Measurements from ENCODE around the gene PPP5C.
A peak's percentile ranks its signal among the peaks of the same experiment; 100 is the strongest.
"Not testable (repeated sequence)": the region's sequence is repeated elsewhere in the genome, so short reads cannot be mapped to it uniquely, and the experiment has no call there.

PPP5C gene

GRCh38 chr19:46366620-46367292, 19.9 kb downstream of the PPP5C start:
- DNase-seq, result no peak

GRCh38 chr19:46367426-46367825, 20.5 kb downstream of the PPP5C start:
- DNase-seq, result no peak

DNA sequence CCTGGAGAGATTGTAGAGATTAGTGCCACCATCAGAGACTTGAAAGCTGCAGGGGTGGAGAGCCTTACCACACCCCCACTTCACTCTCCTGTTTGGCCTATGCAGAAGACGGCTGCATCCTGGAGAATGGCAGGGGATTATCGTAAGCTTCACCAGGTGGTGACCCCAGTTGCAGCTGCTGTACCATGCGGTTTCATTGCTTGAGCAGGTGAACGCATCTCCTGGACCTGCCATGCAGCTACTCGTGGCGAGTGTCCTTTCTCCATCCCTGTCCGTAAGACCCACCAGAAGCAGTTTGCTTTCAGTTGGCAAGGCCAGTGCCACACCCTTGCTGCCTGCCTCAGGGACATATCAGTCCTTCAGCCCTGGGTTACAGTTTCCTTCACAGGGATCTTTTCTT, 21.2 kb downstream of the PPP5C start:
- no peak for DNase-seq

- no peak for DNase-seq
Observed at GRCh38 chr19:46369817-46370216, 22.9 kb downstream of the PPP5C start.

DNA sequence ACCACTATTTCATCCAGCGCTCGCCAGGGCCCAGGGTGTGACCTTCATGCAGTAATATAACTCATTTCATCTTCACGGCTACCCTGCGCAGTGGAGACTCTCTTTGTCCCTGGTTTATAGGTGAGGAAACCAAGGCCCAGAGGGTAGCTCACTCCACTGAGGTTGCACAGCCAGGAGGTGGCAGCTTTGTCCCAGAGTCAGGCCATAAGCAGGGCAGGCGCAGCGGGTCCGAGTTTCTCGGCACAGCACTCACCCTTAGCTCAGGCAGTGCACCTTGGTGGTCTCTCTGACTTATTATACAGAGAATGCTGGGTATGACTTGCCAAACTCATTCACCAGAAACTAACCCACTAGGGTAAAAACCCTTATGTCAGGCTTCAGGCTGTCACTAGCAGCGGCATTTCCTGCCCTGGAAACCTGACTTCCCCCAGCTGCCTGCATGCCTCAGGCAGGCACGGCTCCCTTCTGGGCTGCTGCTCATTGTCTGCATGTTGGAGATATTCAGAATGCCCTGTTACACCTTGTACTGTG, 24.5 kb downstream of the PPP5C start:
- DNase-seq, result no peak

DNA sequence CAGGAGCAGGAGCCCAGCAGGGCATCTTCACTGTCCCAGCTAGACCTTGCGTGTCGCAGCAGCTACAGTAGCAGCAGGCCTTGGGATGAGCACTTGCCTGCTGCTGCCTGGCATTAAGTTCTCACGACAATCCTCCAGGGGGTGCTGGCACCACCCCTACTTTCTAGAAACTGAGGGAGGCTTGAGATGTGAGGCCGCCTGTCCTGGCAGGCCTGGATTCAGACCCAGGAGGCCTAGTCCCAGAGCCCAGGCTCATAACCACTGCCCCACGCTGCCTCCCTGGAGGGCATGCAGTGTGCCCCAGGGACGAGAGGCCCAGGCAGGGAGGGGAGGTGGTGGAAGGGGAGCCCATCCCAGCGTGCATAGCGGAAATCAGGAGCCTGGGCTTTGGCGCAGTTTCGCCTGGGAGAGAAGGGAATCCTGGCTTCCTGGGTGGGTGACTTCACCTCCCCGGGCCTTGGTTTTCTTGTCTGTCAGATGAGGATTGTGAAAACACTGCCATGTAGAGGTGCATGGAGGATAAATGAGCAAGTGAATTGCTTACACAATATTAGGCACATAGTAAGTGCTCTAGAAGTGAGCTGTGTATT, 26.1 kb downstream of the PPP5C start:
- DNase-seq, result peak; percentile 15

- DNase-seq, result peak; percentile 23
Observed at GRCh38 chr19:46373491-46374359, 26.8 kb downstream of the PPP5C start.

DNA sequence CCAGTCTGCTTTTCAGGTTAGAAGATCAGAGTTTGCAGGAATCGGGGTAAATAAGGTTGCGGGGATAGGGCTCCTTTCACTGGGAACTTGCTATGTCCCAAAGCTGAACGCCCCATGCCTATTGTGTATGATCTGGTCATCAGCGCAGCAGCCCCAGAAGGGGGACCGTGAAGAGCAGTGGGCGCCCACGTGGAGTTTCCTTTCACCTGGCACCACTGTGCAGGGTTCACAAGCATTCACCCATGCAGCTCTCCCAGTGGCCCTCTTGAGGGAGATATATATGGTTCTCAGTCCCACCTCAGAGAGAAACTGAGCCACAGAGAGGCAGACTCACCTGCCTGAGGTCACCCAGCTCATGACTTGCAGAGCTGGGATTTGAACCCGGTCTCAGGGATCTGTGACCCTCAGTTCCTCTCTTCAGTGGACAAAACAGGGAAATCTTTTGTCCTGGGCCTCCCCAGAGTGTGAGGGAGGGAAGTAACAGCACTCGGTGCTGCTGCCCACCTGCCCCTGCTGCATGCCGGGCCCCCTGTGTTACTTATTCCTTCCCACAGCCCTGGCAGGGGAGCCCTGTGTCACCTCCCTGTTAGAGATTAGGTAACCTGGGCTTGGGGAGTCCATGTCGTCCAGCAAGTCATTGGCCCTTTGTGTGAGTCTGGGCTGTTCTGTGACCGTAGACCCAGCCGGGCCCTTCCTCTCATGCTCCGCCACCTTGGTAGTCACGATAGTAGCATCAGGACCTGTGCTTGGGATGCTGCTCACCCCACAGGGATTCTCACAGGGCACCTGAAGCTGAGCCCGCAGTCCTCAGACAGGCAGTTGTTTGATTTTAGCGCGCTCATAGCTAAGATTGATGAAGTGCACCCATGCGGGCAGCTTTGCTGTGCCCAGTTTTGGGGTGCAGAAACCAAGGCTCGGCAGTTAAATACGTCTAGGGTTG, 27.9 kb downstream of the PPP5C start:
- DNase-seq, result no peak

GRCh38 chr19:46375476-46376067, 28.7 kb downstream of the PPP5C start:
- not testable (repeated sequence) for DNase-seq

GRCh38 chr19:46376241-46377153, 29.6 kb downstream of the PPP5C start:
- DNase-seq, result no peak

GRCh38 chr19:46378268-46378667, 31.4 kb downstream of the PPP5C start:
- DNase-seq, result peak; percentile 62

- DNase-seq, result no peak
Observed at GRCh38 chr19:46380690-46381089, 33.8 kb downstream of the PPP5C start.

DNA sequence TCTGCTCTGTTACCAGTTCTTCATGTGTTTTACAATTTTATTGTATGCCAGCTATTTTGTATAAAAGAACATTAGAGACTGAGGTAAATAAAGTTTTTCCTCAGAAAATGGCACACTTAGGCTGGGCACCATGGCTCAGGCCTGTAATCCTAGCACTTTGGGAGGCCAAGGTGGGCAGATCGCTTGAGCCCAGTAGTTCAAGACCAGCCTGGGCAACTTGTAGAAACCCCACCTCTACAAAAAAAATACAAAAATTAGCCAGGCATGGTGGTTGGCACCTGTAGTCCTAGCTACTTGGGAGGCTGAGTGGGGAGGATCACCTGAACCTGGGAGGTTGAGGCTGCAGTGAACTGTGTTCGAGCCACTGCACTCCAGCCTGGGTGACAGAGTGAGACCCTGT, 34.5 kb downstream of the PPP5C start:
- no peak for DNase-seq

- DNase-seq, result no peak
Observed at GRCh38 chr19:46381756-46382345, 35.0 kb downstream of the PPP5C start.

GRCh38 chr19:46383171-46383815, 36.4 kb downstream of the PPP5C start:
- no peak for DNase-seq

DNA sequence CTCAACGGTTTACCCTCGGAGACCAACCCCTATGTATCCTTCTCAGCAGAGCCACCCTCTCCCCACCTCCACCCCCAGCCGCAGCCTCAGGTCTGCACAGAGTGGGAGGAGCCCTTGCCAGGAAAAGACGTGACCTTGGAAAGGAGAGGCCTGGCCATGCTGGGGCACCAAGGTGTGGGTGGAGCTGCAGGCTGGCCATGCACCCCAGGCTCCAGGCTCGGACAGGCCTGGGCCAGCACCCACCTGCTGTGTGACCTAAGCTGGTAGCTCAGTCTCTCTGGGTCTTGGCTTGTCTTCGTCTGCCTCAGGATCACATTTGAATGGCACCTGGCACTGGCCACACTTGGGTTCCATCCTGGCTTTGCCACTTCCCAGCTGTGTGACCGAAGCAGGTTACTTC, 37.0 kb downstream of the PPP5C start:
- no peak for DNase-seq

GRCh38 chr19:46384396-46384795, 37.5 kb downstream of the PPP5C start:
- DNase-seq, result no peak

- DNase-seq, result no peak
Observed at GRCh38 chr19:46385636-46386035, 38.7 kb downstream of the PPP5C start.

- no peak for DNase-seq
Observed at GRCh38 chr19:46386151-46386550, 39.3 kb downstream of the PPP5C start.
